Keratinocyte (primary cell): ENCODE data around the gene RAB30.

Source experiments
- EZH2 ChIP-seq: IDR thresholded peaks from one replicate; pipeline ENCODE4 v1.6.1; 2012; ENCODE audit warnings: inconsistent platforms, mild to moderate bottlenecking, low read length, moderate library complexity
- TF ChIP-seq, protein P1 (sequence below), 3 experiments: IDR thresholded peaks in 1 of 3; conservative IDR thresholded peaks in 1 of 3; optimal IDR thresholded peaks in 1 of 3; 2 replicates in 2 of 3; 3 replicates in 1 of 3; pipeline versions ENCODE3 to v1.5.1; 2011; ENCODE audit warnings: low read length in 3 of 3, mild to moderate bottlenecking in 3 of 3, moderate library complexity in 2 of 3, control low read depth in 1 of 3, inconsistent platforms in 1 of 3; ENCODE audit not compliant: insufficient read depth in 2 of 3; ENCODE audit errors: extremely low read depth in 1 of 3

DNA sequence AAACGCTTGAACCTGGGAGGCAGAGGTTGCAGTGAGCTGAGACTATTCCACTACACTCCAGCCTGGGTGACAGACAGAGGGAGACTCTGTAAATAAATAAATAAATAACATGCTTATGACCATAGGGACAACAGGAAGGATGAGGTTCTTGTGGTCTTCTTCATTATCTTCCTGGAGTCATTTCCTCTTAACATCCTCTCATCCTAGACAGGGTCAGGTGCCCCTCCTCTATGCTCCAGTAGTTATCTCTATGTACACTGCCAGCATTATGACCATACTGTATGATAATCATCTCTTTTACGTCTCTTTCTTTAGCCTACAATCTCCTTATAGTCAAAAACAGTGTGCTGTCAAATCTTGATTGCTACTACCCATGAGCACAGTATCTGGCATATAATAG, 17.7 kb downstream of the RAB30 start:
- TF ChIP-seq, protein P1, sequence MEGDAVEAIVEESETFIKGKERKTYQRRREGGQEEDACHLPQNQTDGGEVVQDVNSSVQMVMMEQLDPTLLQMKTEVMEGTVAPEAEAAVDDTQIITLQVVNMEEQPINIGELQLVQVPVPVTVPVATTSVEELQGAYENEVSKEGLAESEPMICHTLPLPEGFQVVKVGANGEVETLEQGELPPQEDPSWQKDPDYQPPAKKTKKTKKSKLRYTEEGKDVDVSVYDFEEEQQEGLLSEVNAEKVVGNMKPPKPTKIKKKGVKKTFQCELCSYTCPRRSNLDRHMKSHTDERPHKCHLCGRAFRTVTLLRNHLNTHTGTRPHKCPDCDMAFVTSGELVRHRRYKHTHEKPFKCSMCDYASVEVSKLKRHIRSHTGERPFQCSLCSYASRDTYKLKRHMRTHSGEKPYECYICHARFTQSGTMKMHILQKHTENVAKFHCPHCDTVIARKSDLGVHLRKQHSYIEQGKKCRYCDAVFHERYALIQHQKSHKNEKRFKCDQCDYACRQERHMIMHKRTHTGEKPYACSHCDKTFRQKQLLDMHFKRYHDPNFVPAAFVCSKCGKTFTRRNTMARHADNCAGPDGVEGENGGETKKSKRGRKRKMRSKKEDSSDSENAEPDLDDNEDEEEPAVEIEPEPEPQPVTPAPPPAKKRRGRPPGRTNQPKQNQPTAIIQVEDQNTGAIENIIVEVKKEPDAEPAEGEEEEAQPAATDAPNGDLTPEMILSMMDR (optimal IDR thresholded peaks at IDR 0.05 in 1 of 3, IDR thresholded peaks at IDR 0.05 in 1 of 3, conservative IDR thresholded peaks at IDR 0.05 in 1 of 3; ENCODE audit: extremely low read depth in 1 of 3, insufficient read depth in 2 of 3, low read length in 3 of 3), result no peak
- TF ChIP-seq EZH2, result no peak
